GM19328 (cell line): Measurements from ENCODE around the gene NPR1.
"Not testable (repeated sequence)": the region's sequence is repeated elsewhere in the genome, so short reads cannot be mapped to it uniquely, and the experiment has no call there.

Experiments used
- ATAC-seq: cut with Tn5 transposase; IDR thresholded peaks from one replicate; pipeline ENCODE4 v1.9.1; 2021; ENCODE audit warnings: mild to moderate bottlenecking, moderate library complexity; ENCODE audit not compliant: unreplicated experiment

The NPR1 gene

GRCh38 chr1:153649137-153649862, 29.2 kb upstream of the NPR1 start:
- ATAC-seq: no peak

DNA sequence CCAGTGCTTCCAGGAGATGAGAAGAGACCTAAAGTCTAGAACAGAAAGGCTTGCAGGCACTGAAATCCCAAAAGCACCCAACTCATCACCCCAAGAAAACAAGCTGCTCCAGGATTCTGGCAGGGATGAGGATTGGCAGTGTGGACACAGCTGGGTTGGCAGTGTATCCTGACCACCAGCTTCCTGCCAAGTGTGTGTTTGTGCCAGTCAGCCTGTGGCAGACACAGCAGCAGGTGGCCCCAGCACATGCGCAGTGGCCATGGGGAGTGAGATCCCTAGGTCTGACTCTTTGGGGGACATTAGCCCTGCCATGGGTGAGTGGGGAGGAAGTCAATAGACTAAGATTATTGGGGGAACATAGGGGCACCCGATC, 28.6 kb upstream of the NPR1 start:
- ATAC-seq: no peak

GRCh38 chr1:153651771-153652170, 26.7 kb upstream of the NPR1 start:
- no peak for ATAC-seq

- no peak for ATAC-seq
These were observed 25.5 kb upstream of the NPR1 start for GRCh38 chr1:153652805-153653500.

GRCh38 chr1:153655333-153655732, 23.2 kb upstream of the NPR1 start:
- no peak for ATAC-seq

GRCh38 chr1:153658400-153659174, 19.9 kb upstream of the NPR1 start, which contains the start of gene SNAPIN:
Gene SNAPIN (plus strand): TSS chr1:153658703. CDS start chr1:153658744, 41 bp downstream.
- ATAC-seq: peak; percentile 78

DNA sequence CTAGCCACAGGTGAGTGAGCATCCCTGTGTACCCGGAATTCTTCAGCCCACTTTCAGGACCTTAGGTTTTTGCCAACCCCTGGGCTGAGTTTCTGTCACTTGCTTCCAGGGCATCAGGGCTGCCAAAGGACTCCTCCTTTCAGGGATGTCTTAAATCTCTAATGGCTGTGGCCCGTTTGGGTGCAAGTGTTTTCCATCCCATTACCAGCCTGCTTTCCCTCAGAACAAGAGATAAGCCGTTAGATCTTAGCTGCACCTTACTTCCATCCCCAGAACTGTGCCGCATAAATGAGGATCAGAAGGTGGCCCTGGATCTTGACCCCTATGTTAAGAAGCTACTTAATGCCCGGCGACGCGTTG, 19.3 kb upstream of the NPR1 start:
- ATAC-seq: no peak

GRCh38 chr1:153659656-153660055, 18.8 kb upstream of the NPR1 start:
- no peak for ATAC-seq

- ATAC-seq: no peak
These were observed 17.3 kb upstream of the NPR1 start for GRCh38 chr1:153661111-153661708.

- ATAC-seq: no peak
These were observed 16.2 kb upstream of the NPR1 start for GRCh38 chr1:153662269-153662668.

DNA sequence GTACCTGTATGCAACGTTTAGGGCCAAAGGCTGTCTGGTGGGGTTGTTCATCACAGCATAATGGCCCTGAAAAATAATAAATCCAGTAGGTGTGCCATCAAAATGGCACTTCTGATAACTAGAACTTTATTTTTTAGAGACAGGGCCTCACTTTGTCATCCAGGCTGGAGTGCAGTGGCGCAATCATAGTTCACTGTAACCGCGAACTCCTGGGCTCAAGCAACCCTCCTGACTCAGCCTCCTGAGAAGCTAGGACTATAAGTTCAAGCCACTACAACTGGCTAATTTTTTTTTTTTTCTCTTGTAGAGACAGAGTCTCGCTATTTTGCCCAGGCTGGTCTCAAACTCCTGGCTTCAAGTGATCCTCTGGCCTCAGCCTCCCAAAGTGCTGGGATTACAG, 15.3 kb upstream of the NPR1 start:
- no peak for ATAC-seq

DNA sequence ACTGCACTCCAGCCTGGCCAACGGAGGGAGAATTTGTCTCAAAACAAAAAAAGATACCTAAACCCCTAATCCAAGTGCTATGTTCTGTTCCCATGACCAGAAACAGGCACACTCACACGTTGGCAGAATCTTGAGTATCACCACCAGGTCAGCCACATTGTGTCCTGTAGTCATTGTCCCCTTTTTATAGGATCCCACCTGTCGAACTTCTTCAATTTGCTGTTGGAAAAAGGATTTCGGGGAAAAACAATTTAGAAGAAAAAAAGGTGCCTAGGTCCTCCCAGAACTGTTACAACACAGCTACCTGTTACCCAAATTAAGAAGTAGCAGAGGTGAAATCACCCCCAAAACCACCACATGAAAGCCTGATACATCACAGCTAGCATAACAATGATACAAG, 11.0 kb upstream of the NPR1 start:
- no peak for ATAC-seq

DNA sequence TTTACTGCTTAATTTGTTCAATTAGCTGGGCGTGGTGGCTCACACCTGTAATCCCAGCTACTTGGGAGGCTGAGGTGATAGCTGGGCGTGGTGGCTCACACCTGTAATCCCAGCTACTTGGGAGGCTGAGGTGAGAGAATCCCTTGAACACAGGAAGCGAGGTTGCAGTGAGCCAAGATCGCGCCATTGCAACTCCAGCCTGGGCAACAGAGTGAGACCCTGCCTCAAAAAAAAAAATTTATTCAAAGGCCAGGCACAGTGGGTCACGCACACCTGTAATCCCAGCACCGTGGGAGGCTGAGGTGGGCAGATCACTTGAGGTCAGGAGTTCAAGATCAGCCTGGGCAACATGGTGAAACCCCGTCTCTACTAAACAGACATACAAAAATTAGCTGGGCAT, 9.8 kb upstream of the NPR1 start:
- not testable (repeated sequence) for ATAC-seq

DNA sequence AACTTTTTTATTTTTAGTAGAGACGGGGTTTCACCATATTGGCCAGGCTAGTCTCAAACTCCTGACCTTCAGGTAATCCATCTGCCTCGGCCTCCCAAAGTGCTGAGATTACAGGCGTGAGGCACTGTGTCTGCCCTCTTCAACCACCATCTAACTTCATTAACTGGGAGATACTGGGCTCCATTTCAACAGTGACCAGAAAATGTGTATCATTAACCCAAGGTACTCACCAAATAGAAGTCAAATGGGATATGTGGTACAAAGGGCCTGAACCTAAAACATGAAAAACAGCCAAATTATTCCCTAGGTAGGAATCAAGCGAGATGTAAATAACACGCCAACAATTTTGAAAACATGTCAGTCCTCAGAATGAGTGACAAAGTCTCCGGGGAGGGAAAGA, 8.9 kb upstream of the NPR1 start:
- no peak for ATAC-seq

- ATAC-seq: no peak
These were observed 8.1 kb upstream of the NPR1 start for GRCh38 chr1:153670257-153670858.

GRCh38 chr1:153670859-153671627, 7.4 kb upstream of the NPR1 start, which contains the start of gene ILF2:
Gene ILF2 (minus strand): TSS chr1:153670993. CDS start chr1:153670922, 71 bp downstream.
- ATAC-seq: peak; percentile 87

DNA sequence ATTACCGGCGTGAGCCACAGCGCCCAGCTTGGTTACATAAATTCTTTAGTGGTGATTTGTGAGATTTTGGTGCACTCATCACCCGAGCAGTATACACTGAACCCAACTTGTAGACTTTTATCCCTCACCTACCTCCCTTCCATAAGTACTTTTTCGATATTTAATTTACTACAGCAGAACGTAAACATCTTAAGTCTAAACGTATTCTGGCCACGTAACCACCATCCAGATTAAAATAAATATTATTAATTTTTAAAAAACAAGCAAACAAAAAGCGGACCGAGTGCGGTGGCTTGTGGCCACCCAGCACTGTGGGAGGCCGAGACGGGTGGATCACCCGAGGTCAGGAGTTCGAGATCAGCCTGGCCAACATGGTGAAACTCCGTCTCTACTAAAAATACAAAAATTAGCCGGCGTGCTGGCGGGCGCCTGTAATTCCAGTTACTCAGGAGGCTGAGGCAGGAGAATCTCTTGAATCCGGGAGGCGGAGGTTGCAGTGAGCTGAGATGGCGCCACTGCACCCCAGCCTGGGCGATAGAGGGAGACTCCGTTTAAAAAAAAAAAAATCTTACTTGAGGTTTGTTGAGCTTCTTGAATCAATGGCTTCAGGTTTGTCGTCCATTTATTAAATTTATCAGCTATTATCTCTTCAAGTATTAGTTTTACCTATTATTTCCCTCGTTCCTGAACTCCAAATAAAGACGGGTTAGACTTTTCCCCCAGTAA, 6.7 kb upstream of the NPR1 start:
- ATAC-seq: not testable (repeated sequence)

GRCh38 chr1:153673511-153673910, 5.0 kb upstream of the NPR1 start:
- ATAC-seq: no peak

- no peak for ATAC-seq
These were observed 570 bp upstream of the NPR1 start for GRCh38 chr1:153677718-153678518.
